ENCODE measurements around the gene ETV5. TPM values are rescaled to one million over a fixed set of nuclear protein-coding genes. Genes with fewer than 3 reads are reported as not detected.
A peak's percentile ranks its signal among the peaks of the same experiment; 100 is the strongest.

The ETV5 gene
- total and polyA plus RNA-seq, 9 of the 15 experiments (the other 6 are each of a cell fraction or from before 2014, with no cell fraction given) = 9.2 to 25.9 (median 15.9) TPM

- no peaks in the 10 kb centered on the region for H3K4me1 ChIP-seq (replicated peaks in 1 of 2; ENCODE audit: control insufficient read depth in 2 of 2, insufficient read depth in 2 of 2, low read length in 2 of 2)
- intact Hi-C loops (cut with micrococcal nuclease) = no loop called here
- H3K79me2 ChIP-seq (ENCODE audit: control insufficient read depth, insufficient read depth, low read length) = no peaks in the 10 kb centered on the region
- ChIA-PET POLR2A (no interaction called here), CTCF (ENCODE audit: low intra/inter-chr PET ratio) (no interaction called here)
- no peak overlapping the region for H3K4me3 ChIP-seq
- no peaks in the 10 kb centered on the region for H3K9me1 ChIP-seq (ENCODE audit: control insufficient read depth, insufficient read depth, low read length)
- H3K9me3 ChIP-seq (replicated peaks; ENCODE audit: control insufficient read depth, insufficient read depth, low read depth, low read length) = no peaks in the 10 kb centered on the region
- in situ Hi-C loops (cut with MboI) = no loop called here
- no peak overlapping the region for H3K9ac ChIP-seq (ENCODE audit: insufficient read depth in 1 of 2, low read depth in 2 of 2, low read length in 2 of 2)
- no peak overlapping the region for H3K4me2 ChIP-seq (ENCODE audit: insufficient read depth, low read length)
- H2AFZ ChIP-seq (ENCODE audit: low read depth, low read length) = no peak overlapping the region
- H4K20me1 ChIP-seq (replicated peaks; ENCODE audit: control insufficient read depth, insufficient read depth, low read length) = 0 out of 2 replicates have a peak, but pooled peaks cover 2% of the 10 kb centered on the region
- H3K36me3 ChIP-seq (ENCODE audit: control insufficient read depth, insufficient read depth, low read length) = no peaks in the 10 kb centered on the region
- no peak overlapping the region for H3K27ac ChIP-seq (ENCODE audit: extremely low read depth, low read depth, low read length)
- peaks cover 44 to 51% of the 10 kb centered on the region in 2 experiments for H3K27me3 ChIP-seq (ENCODE audit: control insufficient read depth in 2 of 2, insufficient read depth in 2 of 2, low read length in 2 of 2)
- 2% methylated on average over 8 of the region's 8 CpGs for WGBS (ENCODE audit: insufficient coverage, low coverage, missing lambda C conversion rate)
- no TSS peak for BruUV-seq (replicated peaks)
- TF ChIP-seq CEBPG (CRISPR knock-in tag; IDR thresholded peaks at IDR 0.05) (no peak), CEBPG (tag; conservative IDR thresholded peaks at IDR 0.05 in 1 of 2, IDR thresholded peaks at IDR 0.05 in 1 of 2) (peak; percentile 24 to 75; a peak in 2 of 4 replicates), PHB (CRISPR knock-in tag; IDR thresholded peaks at IDR 0.05) (no peak), ATF3 (IDR thresholded peaks at IDR 0.05) (peak; percentile 28; the same call in 1 of the 2 replicates), ATF3 (CRISPR knock-in tag; conservative IDR thresholded peaks at IDR 0.05) (no peak)
- no peak for ATAC-seq
- FAIRE-seq = no peak
- no peak for DNase-seq (ENCODE audit: extremely low read depth in 1 of 4, low spot score in 3 of 4)
Observed at GRCh38 chr3:186152361-186152798, 43.5 kb upstream of the ETV5 start.

All from K562 (cell line).